ENCODE results near the gene CASP10. TPM values are rescaled to one million over a fixed set of nuclear protein-coding genes. Genes with fewer than 3 reads are reported as not detected.

Gene CASP10
- total and polyA plus RNA-seq, 2 of the 8 experiments (the other 6 are each of a cell fraction or from before 2014, with no cell fraction given), result 2.3 to 4.0 TPM

GRCh38 chr2:201275990-201276389 lies 93.0 kb downstream of the CASP10 start:
- H3K4me3 ChIP-seq (ENCODE audit: extremely low read depth in 1 of 4, insufficient read depth in 2 of 4, low read depth in 3 of 4, low read length in 4 of 4), result no peak overlapping the region
- H3K18ac ChIP-seq (ENCODE audit: extremely low read depth, low read length), result no peak overlapping the region
- H3K56ac ChIP-seq (replicated peaks; ENCODE audit: insufficient read length, low read depth, low read length), result no peak overlapping the region
- H3K4me2 ChIP-seq (ENCODE audit: insufficient read depth in 1 of 2, low read depth in 2 of 2, low read length in 2 of 2), result no peak overlapping the region
- ChIA-PET CTCF (ENCODE audit: partially characterized antibody) (interaction anchor here (0.5 to 3.8 kb wide), 20 partner anchors 9 to 177 kb away, joined by 3 to 21 read pairs (median 4); partner anchors contain the start of gene CASP8), POLR2A (ENCODE audit: partially characterized antibody) (no interaction called here)
- H3K23me2 ChIP-seq (ENCODE audit: low read depth, low read length), result no peaks in the 10 kb centered on the region
- no peak overlapping the region for H4K91ac ChIP-seq (replicated peaks; ENCODE audit: insufficient read length, low read length)
- H2AK5ac ChIP-seq (ENCODE audit: low read depth, low read length), result no peak overlapping the region
- no peak overlapping the region for H2BK120ac ChIP-seq (replicated peaks; ENCODE audit: low read depth, low read length)
- H3K79me1 ChIP-seq (ENCODE audit: low read depth, low read length), result no peaks in the 10 kb centered on the region
- TF ChIP-seq GTF2F1 (IDR thresholded peaks at IDR 0.05; ENCODE audit: borderline replicate concordance, low read depth, low read length) (no peak), RAD21 (IDR thresholded peaks at IDR 0.05 in 1 of 2, conservative IDR thresholded peaks at IDR 0.05 in 1 of 2; ENCODE audit: low read depth in 2 of 2, low read length in 2 of 2) (peak; percentile 64 to 74), CTCF (IDR thresholded peaks at IDR 0.05; ENCODE audit: control extremely low read depth in 1 of 3, insufficient read depth in 1 of 3, low read depth in 1 of 3, low read length in 3 of 3) (peak; percentile 35 to 97 (median 93)), TCF12 (IDR thresholded peaks at IDR 0.05; ENCODE audit: low read depth, low read length) (no peak), TAF7 (optimal IDR thresholded peaks at IDR 0.05; ENCODE audit: borderline replicate concordance, low read depth, low read length) (no peak), MAFK (IDR thresholded peaks at IDR 0.05; ENCODE audit: low read depth, low read length) (no peak)
- TF ChIP-seq, protein P1, sequence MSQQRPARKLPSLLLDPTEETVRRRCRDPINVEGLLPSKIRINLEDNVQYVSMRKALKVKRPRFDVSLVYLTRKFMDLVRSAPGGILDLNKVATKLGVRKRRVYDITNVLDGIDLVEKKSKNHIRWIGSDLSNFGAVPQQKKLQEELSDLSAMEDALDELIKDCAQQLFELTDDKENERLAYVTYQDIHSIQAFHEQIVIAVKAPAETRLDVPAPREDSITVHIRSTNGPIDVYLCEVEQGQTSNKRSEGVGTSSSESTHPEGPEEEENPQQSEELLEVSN (IDR thresholded peaks at IDR 0.05), result no peak
- H3K9ac ChIP-seq (replicated peaks in 1 of 4; ENCODE audit: extremely low read depth in 1 of 4, low read depth in 3 of 4, low read length in 3 of 4), result no peak overlapping the region
- H2BK20ac ChIP-seq (ENCODE audit: low read length), result no peak overlapping the region
- H2BK12ac ChIP-seq (ENCODE audit: low read depth, low read length), result no peak overlapping the region
- H3K14ac ChIP-seq (ENCODE audit: insufficient read length), result no peak overlapping the region
- H3K27me3 ChIP-seq (replicated peaks in 1 of 4; ENCODE audit: control insufficient read depth in 3 of 4, extremely low read depth in 1 of 4, insufficient read depth in 3 of 4, low read length in 3 of 4), result no peaks in the 10 kb centered on the region
- H3K79me2 ChIP-seq (ENCODE audit: control insufficient read depth in 1 of 2, insufficient read depth in 2 of 2, low read length in 2 of 2), result no peaks in the 10 kb centered on the region
- H3K9me3 ChIP-seq (ENCODE audit: insufficient read depth in 2 of 2, low read depth in 1 of 2, low read length in 1 of 2), result no peaks in the 10 kb centered on the region
- no peaks in the 10 kb centered on the region for H3K4me1 ChIP-seq (replicated peaks in 1 of 4; ENCODE audit: control insufficient read depth in 3 of 4, insufficient read depth in 4 of 4, low read length in 3 of 4)
- no peak overlapping the region for H3K4ac ChIP-seq (replicated peaks; ENCODE audit: insufficient read length, low read depth, low read length)
- H4K5ac ChIP-seq (ENCODE audit: insufficient read length, low read depth, low read length), result no peak overlapping the region
- H4K8ac ChIP-seq (ENCODE audit: extremely low read depth, insufficient read depth, low read length), result no peak overlapping the region
- DNase-seq (ENCODE audit: low read depth in 1 of 2, low spot score in 2 of 2), result peak in 1 of 2 experiments; percentile 60
- no peak overlapping the region for H2BK5ac ChIP-seq (ENCODE audit: low read depth, low read length)
- H4K20me1 ChIP-seq (replicated peaks in 1 of 2; ENCODE audit: control insufficient read depth in 1 of 2, insufficient read depth in 2 of 2, low read length in 2 of 2), result no peaks in the 10 kb centered on the region
- no peak overlapping the region for H2BK15ac ChIP-seq (ENCODE audit: low read length)
- 0 out of 2 replicates have a peak overlapping the region, but pooled peaks have one; percentile 19 for H2AFZ ChIP-seq (ENCODE audit: low read length)
- no peaks in the 10 kb centered on the region; a peak in 1 of 8 replicates for H3K36me3 ChIP-seq (ENCODE audit: control insufficient read depth in 2 of 4, insufficient read depth in 4 of 4, low read length in 3 of 4)
- WGBS, 2 experiments (ENCODE audit: extremely low coverage in 1 of 2, insufficient coverage in 1 of 2, insufficient read length in 1 of 2, insufficient replicate concordance in 2 of 2, low coverage in 1 of 2, low lambda C conversion rate in 2 of 2, missing lambda C conversion rate in 1 of 2), result 54% methylated on average over 5 of the region's 5 CpGs; no CpG with 5 or more reads in 1 of the 2 experiments
- H3K27ac ChIP-seq (ENCODE audit: low read depth, low read length), result no peak overlapping the region
- no peak overlapping the region for H3K23ac ChIP-seq (ENCODE audit: insufficient read length)
- peak; percentile 97 for FAIRE-seq

All from H1 (cell line).